Stimulated activated CD8-positive, alpha-beta memory T cell treated with anti-CD3 and anti-CD28 coated beads, Interleukin-4, amount 100 ng/mL, for 1 hour (primary cell): ENCODE data around the gene ADAM15.

ENCODE experiments used
- DNase-seq, 2 donors: peaks; one replicate each; pipeline ENCODE4 v3.0.0-alpha.2; 2020; ENCODE audit warnings: low read depth in 2 of 2, low spot score in 1 of 2

The ADAM15 gene

DNA sequence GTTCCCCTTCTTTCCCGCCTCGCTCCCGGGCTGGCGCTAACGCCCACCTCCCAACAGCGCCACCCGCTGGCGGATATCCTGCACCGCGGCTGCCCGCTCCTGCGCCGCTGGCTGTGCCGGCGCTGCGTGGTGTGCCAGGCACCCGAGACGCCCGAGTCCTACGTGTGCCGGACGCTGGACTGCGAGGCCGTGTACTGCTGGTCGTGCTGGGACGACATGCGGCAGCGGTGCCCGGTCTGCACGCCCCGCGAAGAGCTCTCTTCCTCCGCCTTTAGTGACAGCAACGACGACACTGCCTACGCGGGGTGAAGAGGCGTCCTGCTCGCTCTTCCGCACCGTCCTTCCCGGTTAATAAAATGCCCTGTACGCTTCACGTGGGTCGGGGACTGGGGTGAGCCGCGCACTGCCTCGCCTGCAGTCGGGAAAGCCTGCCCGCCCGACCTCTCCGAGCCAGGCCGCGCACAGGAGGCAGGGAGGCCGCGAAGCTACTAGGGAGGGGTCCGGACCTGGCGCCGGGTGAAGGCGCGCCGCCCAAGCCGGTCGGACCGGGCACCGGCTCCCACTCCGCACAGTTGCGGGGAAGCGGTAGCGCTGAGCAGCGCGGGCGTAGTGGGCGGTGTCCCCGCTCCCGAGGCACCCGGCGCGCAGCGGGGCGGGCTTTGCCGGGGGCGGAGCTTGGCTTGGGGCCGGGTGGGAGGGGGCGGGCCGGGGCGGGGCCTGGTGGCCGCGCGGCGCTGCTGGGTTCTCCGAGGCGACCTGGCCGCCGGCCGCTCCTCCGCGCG lies at the start of gene ADAM15:
ADAM15 (plus strand) TSS at position 757 of the 782 bp plus-strand sequence. CDS start 71 bp downstream, outside the sequence.
- peak in 1 of 2 donors; percentile 62 for DNase-seq

- no peak for DNase-seq
Measured at GRCh38 chr1:155001425-155001674, 49.8 kb upstream of the ADAM15 start.

- peak; percentile 90 to 95 for DNase-seq
Measured at GRCh38 chr1:155001675-155002463, 49.2 kb upstream of the ADAM15 start.

DNA sequence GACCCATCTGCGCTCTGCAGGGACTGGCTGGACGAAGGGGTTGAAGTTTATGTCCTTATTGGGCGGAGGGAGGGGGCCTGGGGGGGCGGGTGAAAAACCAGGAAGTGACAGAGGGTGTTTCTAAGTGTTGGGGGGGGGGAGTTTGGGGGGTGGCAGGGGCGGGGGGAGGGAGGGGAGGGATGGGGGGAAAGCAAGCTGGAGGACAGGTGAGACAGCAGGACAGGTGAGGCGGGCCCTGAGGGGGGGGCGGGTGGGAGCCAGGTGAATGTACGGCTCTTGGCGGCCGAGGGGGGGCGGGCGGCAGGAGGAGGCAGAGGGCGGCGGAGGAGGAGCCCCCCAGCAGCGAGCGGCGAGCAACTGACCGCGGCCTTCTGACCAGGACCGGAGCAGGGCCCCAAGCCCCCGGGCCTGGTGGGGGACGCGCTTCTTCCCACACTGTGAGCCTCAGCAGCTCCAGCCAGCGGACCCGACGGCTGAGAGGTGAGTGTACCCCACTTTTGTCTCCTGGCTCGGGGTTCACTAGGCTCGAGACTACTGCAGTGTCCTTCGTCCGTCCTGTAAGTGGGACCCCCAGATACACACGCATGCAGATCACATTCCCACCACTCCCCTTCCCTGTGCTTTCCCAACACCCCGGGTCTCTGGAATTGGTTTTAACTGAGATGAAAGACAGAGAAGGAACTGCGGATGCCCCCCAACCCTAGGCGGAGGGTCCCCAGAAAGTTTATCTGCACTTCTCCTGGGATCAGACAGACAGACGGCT lies 48.5 kb upstream of the ADAM15 start, which contains the start of gene ZBTB7B:
ZBTB7B (plus strand) TSS at position 339 of the 763 bp plus-strand sequence. CDS start 11,859 bp downstream, outside the sequence.
- DNase-seq, result no peak

GRCh38 chr1:155003227-155003765 lies 47.8 kb upstream of the ADAM15 start:
- DNase-seq, result no peak

- no peak for DNase-seq
Measured at GRCh38 chr1:155003766-155004351, 47.3 kb upstream of the ADAM15 start.

DNA sequence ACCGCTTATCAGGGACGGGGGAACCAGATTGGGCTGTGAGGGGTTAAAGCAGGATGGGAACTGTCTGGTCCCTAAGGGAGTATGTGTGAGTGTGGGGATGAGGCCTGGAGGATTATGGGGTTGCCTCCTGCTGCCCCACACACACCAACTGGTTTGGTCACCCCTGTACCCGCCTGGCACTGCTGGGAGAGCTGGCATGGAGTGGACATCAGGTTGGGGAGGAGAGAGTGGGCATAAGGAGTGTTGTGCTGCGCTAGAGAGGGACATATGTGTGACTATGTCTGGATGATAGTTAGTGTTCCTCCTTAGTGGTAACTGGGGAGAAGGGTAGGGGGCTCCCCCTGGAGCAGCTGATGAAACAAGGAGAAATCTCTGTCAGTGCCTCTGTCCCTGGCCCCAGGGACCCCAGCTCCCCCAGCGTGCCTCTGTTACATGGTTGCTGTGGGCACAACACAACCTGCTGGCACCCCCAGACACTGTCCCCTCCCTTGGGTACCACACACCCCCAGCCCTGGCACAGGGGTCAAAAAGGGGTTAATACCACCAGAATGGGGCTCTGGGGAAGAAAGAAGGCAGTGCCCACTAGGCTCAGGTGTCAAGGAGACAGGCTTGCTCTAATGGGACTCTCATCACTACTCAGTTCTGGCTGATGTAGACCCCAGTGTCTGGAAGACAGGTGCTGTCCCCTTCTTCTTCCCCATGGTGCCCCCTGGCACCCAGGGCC lies 46.6 kb upstream of the ADAM15 start:
- no peak for DNase-seq

DNA sequence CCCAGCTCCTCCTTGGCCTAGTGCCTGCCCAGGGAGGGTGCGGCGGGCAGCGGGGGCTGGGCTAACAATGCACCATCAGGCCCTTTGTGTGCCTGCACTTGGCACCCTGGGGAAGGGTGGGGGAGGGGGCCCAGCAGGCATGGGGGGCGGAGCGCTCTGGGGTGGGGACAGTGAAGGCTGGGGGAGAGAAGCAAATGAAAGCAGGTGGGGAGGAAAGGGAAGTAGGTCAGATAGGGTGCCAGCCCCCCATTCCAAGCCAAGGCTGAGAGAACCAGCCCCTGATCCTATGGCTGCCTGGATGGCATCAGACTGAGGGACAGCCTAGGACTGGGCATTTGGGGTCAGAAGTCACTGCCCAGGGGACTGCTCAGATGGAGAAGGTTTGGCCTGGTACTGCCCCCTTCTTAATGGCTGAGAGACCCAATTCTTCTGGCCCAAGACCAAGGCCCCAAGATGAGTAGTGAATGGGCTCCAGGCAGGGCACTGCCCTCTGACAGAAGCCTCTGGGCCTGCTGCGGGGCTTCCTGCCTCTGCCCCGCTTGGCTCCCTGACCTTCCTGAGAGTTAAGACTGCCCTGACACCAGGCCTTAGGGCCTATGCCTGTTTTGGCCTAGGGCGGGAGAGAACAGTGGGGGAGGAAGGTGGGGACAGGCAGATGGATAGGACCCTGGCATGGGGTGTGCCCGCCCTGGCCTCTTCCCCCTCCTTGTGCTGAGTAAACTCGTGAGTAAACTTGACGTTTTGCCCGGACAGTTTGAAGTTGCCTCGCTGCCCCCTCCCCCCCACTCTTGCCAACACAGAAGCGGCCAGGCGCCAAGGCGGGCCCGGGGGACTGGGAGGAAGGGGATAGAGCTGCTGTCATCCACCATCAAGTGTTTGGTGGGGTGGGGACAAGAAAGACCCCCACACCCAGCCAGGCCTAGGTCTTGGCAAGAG lies 45.8 kb upstream of the ADAM15 start:
- DNase-seq, result no peak

GRCh38 chr1:155006601-155007101 lies 44.5 kb upstream of the ADAM15 start:
- DNase-seq, result no peak

DNA sequence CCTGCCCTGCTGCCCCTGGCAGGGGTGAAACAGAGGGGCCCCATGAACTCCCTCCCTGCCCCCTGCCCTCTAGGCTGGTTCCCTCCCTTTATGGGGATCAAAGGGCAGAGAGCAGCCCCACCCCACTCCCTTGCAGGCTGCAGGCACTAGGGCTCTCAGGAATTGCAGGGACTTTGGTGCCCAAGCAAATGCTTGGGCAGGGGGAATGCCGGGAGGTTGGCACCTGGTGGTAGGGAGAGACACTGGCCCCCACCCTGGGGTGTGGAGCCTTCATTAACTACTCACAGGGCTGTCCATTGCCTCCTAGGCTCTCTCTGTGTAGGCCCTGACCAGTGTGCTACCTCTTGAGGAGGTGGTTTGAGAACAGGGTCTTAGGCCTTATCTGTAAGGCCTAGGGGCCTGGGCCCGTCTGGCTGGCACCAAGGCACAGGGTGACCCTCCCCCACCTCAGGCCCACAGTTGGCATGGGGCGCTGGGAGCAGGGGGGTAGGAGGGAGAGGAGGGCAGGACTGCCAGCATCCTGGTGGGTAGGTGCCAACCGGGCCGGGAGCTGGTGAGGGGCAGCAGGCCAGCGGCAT lies 43.8 kb upstream of the ADAM15 start:
- DNase-seq, result no peak

- DNase-seq, result no peak
Measured at GRCh38 chr1:155008015-155008941, 42.8 kb upstream of the ADAM15 start.

- DNase-seq, result no peak
Measured at GRCh38 chr1:155009221-155009711, 41.9 kb upstream of the ADAM15 start.

- DNase-seq, result no peak
Measured at GRCh38 chr1:155009742-155010141, 41.4 kb upstream of the ADAM15 start.

- DNase-seq, result no peak
Measured at GRCh38 chr1:155010211-155010918, 40.8 kb upstream of the ADAM15 start.

- no peak for DNase-seq
Measured at GRCh38 chr1:155011004-155011416, 40.1 kb upstream of the ADAM15 start.

DNA sequence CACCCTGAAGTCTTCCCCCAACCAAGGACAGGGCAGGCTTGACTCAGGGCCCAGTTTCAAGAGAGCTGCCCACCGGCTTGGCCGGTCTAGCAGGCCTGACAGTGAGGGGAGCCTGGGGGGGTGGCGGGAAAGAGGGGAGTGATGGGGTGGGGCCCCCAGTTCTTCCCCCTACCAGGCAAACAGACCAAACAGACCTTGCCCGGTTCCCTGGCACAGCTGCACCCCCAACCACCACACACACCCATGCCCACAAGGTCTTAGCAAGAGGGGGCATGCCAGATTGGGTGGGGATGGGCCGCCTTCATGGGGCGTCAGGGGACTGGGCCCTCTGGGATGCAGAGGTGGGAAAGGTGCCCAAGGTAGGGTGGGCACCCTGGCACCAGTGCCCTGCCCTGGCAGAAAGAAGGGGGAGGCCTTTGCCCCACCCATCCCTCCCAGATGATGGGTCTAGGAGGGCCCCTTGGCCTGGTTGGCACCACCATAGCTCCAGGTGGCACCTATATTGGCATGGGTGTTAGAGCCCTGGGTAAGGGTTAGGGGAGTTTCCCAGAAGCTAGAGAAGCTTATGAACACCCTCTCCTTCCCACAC lies 39.6 kb upstream of the ADAM15 start:
- no peak for DNase-seq
